ENCODE results near the gene TTC24.

TTC24 gene

GRCh38 chr1:156579472-156579871, at the start of gene TTC24:
TTC24 (plus strand) TSS chr1:156579723; CDS start chr1:156581365, 1,642 bp downstream.
- Histone ChIP-seq H3K36me3 (ENCODE audit: control insufficient read depth in 1 of 2, insufficient read depth in 2 of 2, low read length in 2 of 2) (no peaks in the 10 kb centered on the region), H3K9me3 (ENCODE audit: control insufficient read depth in 1 of 2, low read length in 2 of 2) (no peaks in the 10 kb centered on the region), H3K27me3 (ENCODE audit: control insufficient read depth in 1 of 2, insufficient read depth in 2 of 2, low read length in 2 of 2) (no peaks in the 10 kb centered on the region), H3K4me1 (ENCODE audit: control insufficient read depth in 1 of 2, insufficient read depth in 2 of 2, low read length in 2 of 2) (no peaks in the 10 kb centered on the region), H3K27ac (ENCODE audit: low read depth, low read length) (no peak within 1 kb of the TSS), H3K4me3 (ENCODE audit: low read depth in 1 of 2, low read length in 2 of 2) (no peak within 1 kb of the TSS), H3K9ac (ENCODE audit: low read depth in 1 of 2, low read length in 2 of 2) (no peak within 1 kb of the TSS)

- Histone ChIP-seq H3K4me1 (ENCODE audit: control insufficient read depth in 1 of 2, insufficient read depth in 2 of 2, low read length in 2 of 2) (peaks cover 14 to 15% of the 10 kb centered on the region in 2 donors), H3K9me3 (ENCODE audit: control insufficient read depth in 1 of 2, low read length in 2 of 2) (no peaks in the 10 kb centered on the region), H3K9ac (ENCODE audit: low read depth in 1 of 2, low read length in 2 of 2) (no peak overlapping the region)
Observed at GRCh38 chr1:156530006-156530405, 49.5 kb upstream of the TTC24 start.

DNA sequence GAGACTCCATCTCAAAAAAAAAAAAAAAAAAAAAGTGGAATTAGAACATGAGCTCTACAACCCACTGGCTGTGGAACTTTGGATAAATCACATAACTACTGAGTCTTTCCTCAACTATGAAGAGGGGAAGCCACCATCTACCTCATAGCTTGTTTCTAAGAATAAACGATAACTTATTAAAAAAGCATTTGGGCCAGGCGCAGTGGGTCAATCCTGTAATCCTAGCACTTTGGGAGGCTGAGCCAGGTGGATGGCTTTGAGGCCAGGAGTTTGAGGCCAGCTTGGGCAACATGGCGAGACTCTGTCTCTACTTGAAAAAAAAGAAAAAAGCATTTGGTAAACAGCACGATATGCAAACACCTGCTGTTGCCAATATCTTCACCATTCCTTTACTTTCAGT, 47.1 kb upstream of the TTC24 start:
- no peak overlapping the region for H3K9ac ChIP-seq (ENCODE audit: low read depth in 1 of 2, low read length in 2 of 2)
- no peaks in the 10 kb centered on the region for H3K27me3 ChIP-seq (ENCODE audit: control insufficient read depth in 1 of 2, insufficient read depth in 2 of 2, low read length in 2 of 2)
- H3K27ac ChIP-seq (ENCODE audit: low read depth, low read length) = no peak overlapping the region
- no peaks in the 10 kb centered on the region for H3K4me1 ChIP-seq (ENCODE audit: control insufficient read depth in 1 of 2, insufficient read depth in 2 of 2, low read length in 2 of 2)
- no peak overlapping the region for H3K4me3 ChIP-seq (ENCODE audit: low read depth in 1 of 2, low read length in 2 of 2)
- no peaks in the 10 kb centered on the region for H3K9me3 ChIP-seq (ENCODE audit: control insufficient read depth in 1 of 2, low read length in 2 of 2)
- H3K36me3 ChIP-seq (ENCODE audit: control insufficient read depth in 1 of 2, insufficient read depth in 2 of 2, low read length in 2 of 2) = peaks cover 0 to 41% of the 10 kb centered on the region in 2 donors

More at GRCh38 chr1:156530006-156530405, 49.5 kb upstream of the TTC24 start:
- H3K4me3 ChIP-seq (ENCODE audit: low read depth in 1 of 2, low read length in 2 of 2) = no peak overlapping the region
- peaks cover 0 to 32% of the 10 kb centered on the region in 2 donors for H3K36me3 ChIP-seq (ENCODE audit: control insufficient read depth in 1 of 2, insufficient read depth in 2 of 2, low read length in 2 of 2)
- no peak overlapping the region for H3K27ac ChIP-seq (ENCODE audit: low read depth, low read length)
- no peaks in the 10 kb centered on the region for H3K27me3 ChIP-seq (ENCODE audit: control insufficient read depth in 1 of 2, insufficient read depth in 2 of 2, low read length in 2 of 2)

GRCh38 chr1:156533568-156534220, 45.8 kb upstream of the TTC24 start:
- Histone ChIP-seq H3K4me3 (ENCODE audit: low read depth in 1 of 2, low read length in 2 of 2) (no peak overlapping the region), H3K9ac (ENCODE audit: low read depth in 1 of 2, low read length in 2 of 2) (no peak overlapping the region), H3K4me1 (ENCODE audit: control insufficient read depth in 1 of 2, insufficient read depth in 2 of 2, low read length in 2 of 2) (no peaks in the 10 kb centered on the region), H3K27me3 (ENCODE audit: control insufficient read depth in 1 of 2, insufficient read depth in 2 of 2, low read length in 2 of 2) (no peaks in the 10 kb centered on the region), H3K27ac (ENCODE audit: low read depth, low read length) (no peak overlapping the region), H3K9me3 (ENCODE audit: control insufficient read depth in 1 of 2, low read length in 2 of 2) (no peaks in the 10 kb centered on the region), H3K36me3 (ENCODE audit: control insufficient read depth in 1 of 2, insufficient read depth in 2 of 2, low read length in 2 of 2) (peaks cover 0 to 40% of the 10 kb centered on the region in 2 donors)

DNA sequence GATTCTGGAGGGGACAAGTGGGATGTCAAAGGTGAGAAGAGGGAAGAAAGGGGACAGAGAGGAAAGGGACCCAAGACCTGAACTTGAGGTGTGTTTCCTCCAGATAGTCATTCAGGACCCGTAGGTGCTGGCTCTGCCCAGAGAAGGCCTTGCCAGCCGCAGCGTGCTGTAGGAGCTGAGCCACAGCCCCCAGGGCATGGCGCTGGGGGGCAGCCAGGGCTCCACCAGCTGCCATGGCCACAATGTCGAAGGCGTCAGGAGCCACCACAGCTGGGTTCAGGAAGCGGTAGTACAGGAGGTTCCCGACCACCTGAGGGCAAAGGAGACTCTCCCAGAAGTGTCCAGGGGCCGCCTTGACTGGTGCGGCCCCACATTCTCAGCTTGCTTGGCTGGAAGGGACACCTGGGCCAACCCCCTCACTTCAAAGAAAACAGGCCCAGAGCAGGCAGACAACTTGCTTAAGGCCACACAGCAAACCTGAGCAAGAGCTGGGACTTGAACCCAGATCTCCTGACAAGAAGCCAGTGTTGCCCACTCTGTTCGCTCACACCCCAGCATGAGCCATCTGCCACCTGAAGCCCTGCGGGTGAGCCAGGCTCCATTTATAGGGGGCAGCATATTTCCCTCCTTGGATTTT, 45.0 kb upstream of the TTC24 start:
- Histone ChIP-seq H3K9me3 (ENCODE audit: control insufficient read depth in 1 of 2, low read length in 2 of 2) (no peaks in the 10 kb centered on the region), H3K27me3 (ENCODE audit: control insufficient read depth in 1 of 2, insufficient read depth in 2 of 2, low read length in 2 of 2) (no peaks in the 10 kb centered on the region), H3K4me1 (ENCODE audit: control insufficient read depth in 1 of 2, insufficient read depth in 2 of 2, low read length in 2 of 2) (no peaks in the 10 kb centered on the region), H3K4me3 (ENCODE audit: low read depth in 1 of 2, low read length in 2 of 2) (no peak overlapping the region), H3K36me3 (ENCODE audit: control insufficient read depth in 1 of 2, insufficient read depth in 2 of 2, low read length in 2 of 2) (peaks cover 0 to 43% of the 10 kb centered on the region in 2 donors), H3K27ac (ENCODE audit: low read depth, low read length) (no peak overlapping the region), H3K9ac (ENCODE audit: low read depth in 1 of 2, low read length in 2 of 2) (no peak overlapping the region)

- Histone ChIP-seq H3K27me3 (ENCODE audit: control insufficient read depth in 1 of 2, insufficient read depth in 2 of 2, low read length in 2 of 2) (no peaks in the 10 kb centered on the region), H3K27ac (ENCODE audit: low read depth, low read length) (no peak overlapping the region), H3K36me3 (ENCODE audit: control insufficient read depth in 1 of 2, insufficient read depth in 2 of 2, low read length in 2 of 2) (peaks cover 0 to 42% of the 10 kb centered on the region in 2 donors), H3K4me3 (ENCODE audit: low read depth in 1 of 2, low read length in 2 of 2) (no peak overlapping the region), H3K9me3 (ENCODE audit: control insufficient read depth in 1 of 2, low read length in 2 of 2) (no peaks in the 10 kb centered on the region), H3K9ac (ENCODE audit: low read depth in 1 of 2, low read length in 2 of 2) (no peak overlapping the region), H3K4me1 (ENCODE audit: control insufficient read depth in 1 of 2, insufficient read depth in 2 of 2, low read length in 2 of 2) (peaks cover 0 to 5% of the 10 kb centered on the region in 2 donors)
Observed at GRCh38 chr1:156537027-156537426, 42.5 kb upstream of the TTC24 start.

GRCh38 chr1:156538711-156539440, 40.6 kb upstream of the TTC24 start:
- no peaks in the 10 kb centered on the region for H3K9me3 ChIP-seq (ENCODE audit: control insufficient read depth in 1 of 2, low read length in 2 of 2)
- peaks cover 3 to 33% of the 10 kb centered on the region in 2 donors for H3K36me3 ChIP-seq (ENCODE audit: control insufficient read depth in 1 of 2, insufficient read depth in 2 of 2, low read length in 2 of 2)
- no peaks in the 10 kb centered on the region for H3K27me3 ChIP-seq (ENCODE audit: control insufficient read depth in 1 of 2, insufficient read depth in 2 of 2, low read length in 2 of 2)
- no peak overlapping the region for H3K27ac ChIP-seq (ENCODE audit: low read depth, low read length)
- no peak overlapping the region for H3K4me3 ChIP-seq (ENCODE audit: low read depth in 1 of 2, low read length in 2 of 2)
- no peak overlapping the region for H3K9ac ChIP-seq (ENCODE audit: low read depth in 1 of 2, low read length in 2 of 2)
- peaks cover 0 to 5% of the 10 kb centered on the region in 2 donors for H3K4me1 ChIP-seq (ENCODE audit: control insufficient read depth in 1 of 2, insufficient read depth in 2 of 2, low read length in 2 of 2)

GRCh38 chr1:156539818-156540355, 39.6 kb upstream of the TTC24 start:
- Histone ChIP-seq H3K9ac (ENCODE audit: low read depth in 1 of 2, low read length in 2 of 2) (no peak overlapping the region), H3K36me3 (ENCODE audit: control insufficient read depth in 1 of 2, insufficient read depth in 2 of 2, low read length in 2 of 2) (peaks cover 3 to 28% of the 10 kb centered on the region in 2 donors), H3K27ac (ENCODE audit: low read depth, low read length) (no peak overlapping the region), H3K9me3 (ENCODE audit: control insufficient read depth in 1 of 2, low read length in 2 of 2) (no peaks in the 10 kb centered on the region), H3K4me3 (ENCODE audit: low read depth in 1 of 2, low read length in 2 of 2) (no peak overlapping the region), H3K27me3 (ENCODE audit: control insufficient read depth in 1 of 2, insufficient read depth in 2 of 2, low read length in 2 of 2) (no peaks in the 10 kb centered on the region), H3K4me1 (ENCODE audit: control insufficient read depth in 1 of 2, insufficient read depth in 2 of 2, low read length in 2 of 2) (peaks cover 0 to 5% of the 10 kb centered on the region in 2 donors)

GRCh38 chr1:156540955-156541354, 38.6 kb upstream of the TTC24 start:
- H3K27ac ChIP-seq (ENCODE audit: low read depth, low read length) = no peak overlapping the region
- no peak overlapping the region for H3K4me3 ChIP-seq (ENCODE audit: low read depth in 1 of 2, low read length in 2 of 2)
- H3K36me3 ChIP-seq (ENCODE audit: control insufficient read depth in 1 of 2, insufficient read depth in 2 of 2, low read length in 2 of 2) = peaks cover 3 to 20% of the 10 kb centered on the region in 2 donors

GRCh38 chr1:156543066-156543465, 36.5 kb upstream of the TTC24 start:
- H3K9me3 ChIP-seq (ENCODE audit: control insufficient read depth in 1 of 2, low read length in 2 of 2) = no peaks in the 10 kb centered on the region
- H3K27ac ChIP-seq (ENCODE audit: low read depth, low read length) = no peak overlapping the region
- no peak overlapping the region for H3K9ac ChIP-seq (ENCODE audit: low read depth in 1 of 2, low read length in 2 of 2)
- H3K4me1 ChIP-seq (ENCODE audit: control insufficient read depth in 1 of 2, insufficient read depth in 2 of 2, low read length in 2 of 2) = peaks cover 0 to 5% of the 10 kb centered on the region in 2 donors
- H3K27me3 ChIP-seq (ENCODE audit: control insufficient read depth in 1 of 2, insufficient read depth in 2 of 2, low read length in 2 of 2) = no peaks in the 10 kb centered on the region
- no peak overlapping the region for H3K4me3 ChIP-seq (ENCODE audit: low read depth in 1 of 2, low read length in 2 of 2)
- H3K36me3 ChIP-seq (ENCODE audit: control insufficient read depth in 1 of 2, insufficient read depth in 2 of 2, low read length in 2 of 2) = peaks cover 3 to 26% of the 10 kb centered on the region in 2 donors

More at GRCh38 chr1:156540955-156541354, 38.6 kb upstream of the TTC24 start:
- Histone ChIP-seq H3K27me3 (ENCODE audit: control insufficient read depth in 1 of 2, insufficient read depth in 2 of 2, low read length in 2 of 2) (no peaks in the 10 kb centered on the region), H3K4me1 (ENCODE audit: control insufficient read depth in 1 of 2, insufficient read depth in 2 of 2, low read length in 2 of 2) (peaks cover 0 to 5% of the 10 kb centered on the region in 2 donors), H3K9me3 (ENCODE audit: control insufficient read depth in 1 of 2, low read length in 2 of 2) (no peaks in the 10 kb centered on the region), H3K9ac (ENCODE audit: low read depth in 1 of 2, low read length in 2 of 2) (no peak overlapping the region)
